ENCODE data around the gene XPC.
"Not testable (repeated sequence)": the region's sequence is repeated elsewhere in the genome, so short reads cannot be mapped to it uniquely, and the experiment has no call there.

XPC gene

DNA sequence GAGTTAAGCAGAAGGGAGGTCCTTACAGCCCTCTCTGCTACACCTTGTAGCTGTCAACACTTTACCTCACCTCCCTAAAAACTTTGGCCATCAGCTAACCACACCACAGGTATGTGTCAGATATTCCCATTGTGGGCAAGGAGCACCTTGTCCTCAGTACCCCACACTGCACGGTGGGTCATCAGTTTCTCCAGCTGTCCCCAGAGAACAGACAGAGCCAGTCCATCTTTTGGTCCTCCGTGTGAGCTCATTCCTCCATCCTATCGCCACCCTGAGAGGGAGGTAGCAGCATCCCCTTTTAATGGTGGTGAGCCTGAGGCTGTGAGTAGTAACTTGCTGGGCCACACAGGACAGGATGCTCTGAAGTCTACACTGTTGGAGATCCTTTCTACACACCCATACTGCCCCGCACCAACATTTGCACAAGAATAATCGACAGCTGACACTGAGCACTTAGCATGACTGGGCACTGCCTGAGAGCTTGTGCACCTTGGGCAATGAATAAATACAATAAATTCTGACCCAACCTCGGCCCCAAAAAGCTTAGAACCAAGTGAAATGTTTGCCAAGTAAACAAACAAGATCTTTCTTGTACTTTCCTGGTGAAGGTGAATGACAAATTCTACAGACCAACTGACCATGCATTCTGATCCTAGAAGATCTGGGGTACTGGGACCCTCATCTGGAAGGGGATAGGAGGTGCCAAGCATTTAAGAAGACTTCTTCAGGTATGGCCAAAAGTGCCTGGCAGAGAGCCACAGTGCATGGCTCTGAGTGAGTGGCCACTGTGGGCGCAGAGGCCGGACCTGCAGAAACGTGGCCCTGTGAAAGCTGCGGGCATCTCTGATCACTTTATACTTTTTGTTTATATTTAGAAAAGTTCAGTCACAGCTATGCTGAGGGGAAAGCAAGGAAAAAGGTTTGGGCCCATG is 60.7 kb downstream of the XPC start:
- Histone ChIP-seq H3K27me3 (ENCODE audit: low read depth, low read length) (no peaks in the 10 kb centered on the region), H3K27ac (ENCODE audit: low read length) (no peak overlapping the region), H3K9ac (ENCODE audit: low read length) (no peak overlapping the region)

DNA sequence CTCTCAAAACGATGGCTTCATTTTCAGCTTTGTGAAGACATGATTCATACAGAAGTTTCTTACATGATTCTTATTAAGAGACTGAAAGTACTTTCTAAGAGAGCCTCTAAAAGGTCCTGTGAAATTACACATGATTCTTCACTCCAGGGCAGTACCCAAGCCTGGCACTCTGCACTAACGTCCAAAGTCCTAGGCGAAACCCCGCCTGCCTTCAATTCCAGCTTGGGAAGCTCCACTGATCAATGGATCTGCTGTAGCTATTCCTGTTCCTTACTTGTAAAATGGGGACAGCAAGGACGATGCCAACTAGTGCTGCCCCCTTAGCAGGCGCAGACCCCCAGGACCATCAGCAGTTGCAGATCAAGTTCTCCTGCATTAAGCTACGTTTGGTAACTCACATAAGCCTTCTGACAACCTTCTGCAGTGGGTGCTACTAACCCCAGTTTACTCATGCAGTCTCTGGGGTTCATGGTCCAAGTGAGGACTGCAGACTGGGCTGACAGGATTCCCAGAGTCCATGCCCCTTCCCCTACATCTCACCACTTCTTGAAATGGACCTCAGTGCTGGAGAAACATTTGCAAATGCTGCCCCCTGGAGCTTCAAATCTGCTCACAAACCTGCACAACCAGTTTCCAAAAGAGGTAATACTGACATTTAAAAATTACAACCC is 64.3 kb downstream of the XPC start:
- Histone ChIP-seq H4K20me1 (ENCODE audit: insufficient read depth, low read length) (no peaks in the 10 kb centered on the region), H3K4me3 (ENCODE audit: low read length) (no peak overlapping the region), H3K79me2 (ENCODE audit: low read length) (peaks cover 29% of the 10 kb centered on the region), H3K9me3 (ENCODE audit: insufficient read depth, low read length) (no peaks in the 10 kb centered on the region), H3K27ac (ENCODE audit: low read length) (peak overlapping the region; percentile 13; the same call in 1 of the 2 replicates), H2AFZ (ENCODE audit: low read depth, low read length) (no peak overlapping the region), H3K4me2 (ENCODE audit: low read length) (no peak overlapping the region), H3K4me1 (ENCODE audit: low read length) (peaks cover 13% of the 10 kb centered on the region), H3K36me3 (replicated peaks; ENCODE audit: low read depth, low read length) (peaks cover 86% of the 10 kb centered on the region), H3K27me3 (ENCODE audit: low read depth, low read length) (no peaks in the 10 kb centered on the region), H3K9ac (ENCODE audit: low read length) (no peak overlapping the region)
- TF ChIP-seq, protein P1, sequence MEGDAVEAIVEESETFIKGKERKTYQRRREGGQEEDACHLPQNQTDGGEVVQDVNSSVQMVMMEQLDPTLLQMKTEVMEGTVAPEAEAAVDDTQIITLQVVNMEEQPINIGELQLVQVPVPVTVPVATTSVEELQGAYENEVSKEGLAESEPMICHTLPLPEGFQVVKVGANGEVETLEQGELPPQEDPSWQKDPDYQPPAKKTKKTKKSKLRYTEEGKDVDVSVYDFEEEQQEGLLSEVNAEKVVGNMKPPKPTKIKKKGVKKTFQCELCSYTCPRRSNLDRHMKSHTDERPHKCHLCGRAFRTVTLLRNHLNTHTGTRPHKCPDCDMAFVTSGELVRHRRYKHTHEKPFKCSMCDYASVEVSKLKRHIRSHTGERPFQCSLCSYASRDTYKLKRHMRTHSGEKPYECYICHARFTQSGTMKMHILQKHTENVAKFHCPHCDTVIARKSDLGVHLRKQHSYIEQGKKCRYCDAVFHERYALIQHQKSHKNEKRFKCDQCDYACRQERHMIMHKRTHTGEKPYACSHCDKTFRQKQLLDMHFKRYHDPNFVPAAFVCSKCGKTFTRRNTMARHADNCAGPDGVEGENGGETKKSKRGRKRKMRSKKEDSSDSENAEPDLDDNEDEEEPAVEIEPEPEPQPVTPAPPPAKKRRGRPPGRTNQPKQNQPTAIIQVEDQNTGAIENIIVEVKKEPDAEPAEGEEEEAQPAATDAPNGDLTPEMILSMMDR (IDR thresholded peaks at IDR 0.05; ENCODE audit: low read depth, low read length) = peak; percentile 67
- TF ChIP-seq EZH2phosphoT487 (IDR thresholded peaks at IDR 0.05; ENCODE audit: low read depth) = no peak

More for the DNA sequence above, 60.7 kb downstream of the XPC start:
- H3K9me3 ChIP-seq (ENCODE audit: insufficient read depth, low read length) = no peaks in the 10 kb centered on the region
- no peaks in the 10 kb centered on the region for H4K20me1 ChIP-seq (ENCODE audit: insufficient read depth, low read length)
- no peak overlapping the region for H3K4me3 ChIP-seq (ENCODE audit: low read length)
- H3K36me3 ChIP-seq (replicated peaks; ENCODE audit: low read depth, low read length) = peaks cover 83% of the 10 kb centered on the region
- peaks cover 64% of the 10 kb centered on the region for H3K79me2 ChIP-seq (ENCODE audit: low read length)
- no peak overlapping the region for H2AFZ ChIP-seq (ENCODE audit: low read depth, low read length)
- H3K4me2 ChIP-seq (ENCODE audit: low read length) = no peak overlapping the region
- H3K4me1 ChIP-seq (ENCODE audit: low read length) = peaks cover 18% of the 10 kb centered on the region
- no peak for TF ChIP-seq EZH2phosphoT487 (IDR thresholded peaks at IDR 0.05; ENCODE audit: low read depth)
- TF ChIP-seq, protein P1 (IDR thresholded peaks at IDR 0.05; ENCODE audit: low read depth, low read length) = no peak

DNA sequence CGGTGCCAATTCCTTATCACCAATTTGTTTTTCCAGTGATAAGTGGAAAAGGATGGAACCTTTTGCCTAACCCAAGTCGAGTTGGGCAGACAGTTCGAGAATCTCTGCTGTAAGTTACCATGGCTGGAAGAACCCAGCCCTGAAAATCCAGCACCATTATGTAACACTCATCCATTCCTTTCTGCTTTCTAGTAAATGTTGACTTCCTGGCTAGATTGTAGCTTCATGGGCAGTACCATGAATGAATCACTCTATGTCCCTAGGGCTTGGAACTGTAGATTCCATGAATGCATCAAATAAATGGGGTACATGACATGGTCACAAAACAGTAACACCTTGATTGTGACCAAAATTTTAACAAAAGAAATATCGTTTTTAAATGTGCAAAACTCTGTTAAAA is 67.7 kb downstream of the XPC start:
- Histone ChIP-seq H3K27ac (ENCODE audit: low read length) (no peak overlapping the region), H3K36me3 (replicated peaks; ENCODE audit: low read depth, low read length) (peaks cover 69% of the 10 kb centered on the region), H3K9ac (ENCODE audit: low read length) (no peak overlapping the region)

DNA sequence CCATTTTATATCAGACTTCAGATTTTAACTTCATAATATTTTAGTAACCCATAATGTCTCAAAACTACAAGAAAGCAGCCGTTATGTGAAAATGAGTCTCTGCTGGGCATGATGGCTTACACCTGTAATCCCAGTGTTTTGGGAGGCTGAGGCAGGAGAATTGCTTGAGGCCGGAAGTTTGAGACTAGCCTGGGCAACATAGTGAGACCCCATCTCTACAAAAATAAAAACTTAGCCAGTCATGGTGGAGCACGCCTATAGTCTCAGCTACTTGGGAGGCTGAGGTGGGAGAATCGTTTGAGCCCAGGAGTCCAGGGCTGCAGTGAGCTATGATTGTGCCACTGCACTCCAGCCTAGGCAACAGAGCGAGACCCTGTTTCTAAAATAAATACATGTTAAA is 68.6 kb downstream of the XPC start:
- not testable (repeated sequence) for H3K9ac ChIP-seq (ENCODE audit: low read length); H3K9me3 ChIP-seq (ENCODE audit: insufficient read depth, low read length); H3K79me2 ChIP-seq (ENCODE audit: low read length); H3K27ac ChIP-seq (ENCODE audit: low read length); H4K20me1 ChIP-seq (ENCODE audit: insufficient read depth, low read length); H3K4me3 ChIP-seq (ENCODE audit: low read length); H3K4me2 ChIP-seq (ENCODE audit: low read length); H2AFZ ChIP-seq (ENCODE audit: low read depth, low read length); H3K27me3 ChIP-seq (ENCODE audit: low read depth, low read length)
- Histone ChIP-seq H3K4me1 (ENCODE audit: low read length) (peaks cover 11% of the 10 kb centered on the region), H3K36me3 (replicated peaks; ENCODE audit: low read depth, low read length) (peaks cover 61% of the 10 kb centered on the region)

More for the DNA sequence above, 67.7 kb downstream of the XPC start:
- peaks cover 13% of the 10 kb centered on the region for H3K4me1 ChIP-seq (ENCODE audit: low read length)
- H4K20me1 ChIP-seq (ENCODE audit: insufficient read depth, low read length) = no peaks in the 10 kb centered on the region
- TF ChIP-seq EZH2phosphoT487 (IDR thresholded peaks at IDR 0.05; ENCODE audit: low read depth) = no peak
- TF ChIP-seq, protein P1 (IDR thresholded peaks at IDR 0.05; ENCODE audit: low read depth, low read length) = no peak
- H3K27me3 ChIP-seq (ENCODE audit: low read depth, low read length) = no peaks in the 10 kb centered on the region
- no peaks in the 10 kb centered on the region for H3K79me2 ChIP-seq (ENCODE audit: low read length)
- no peaks in the 10 kb centered on the region for H3K9me3 ChIP-seq (ENCODE audit: insufficient read depth, low read length)
- H3K4me2 ChIP-seq (ENCODE audit: low read length) = no peak overlapping the region
- no peak overlapping the region for H3K4me3 ChIP-seq (ENCODE audit: low read length)
- H2AFZ ChIP-seq (ENCODE audit: low read depth, low read length) = no peak overlapping the region

Data from OCI-LY3 (cell line).